Measurements from ENCODE around the gene DCTN2.

The DCTN2 gene

GRCh38 chr12:57530396-57531142 is 16.4 kb downstream of the DCTN2 start:
- no peak for DNase-seq (ENCODE audit: low read depth)
- H3K4me3 ChIP-seq (ENCODE audit: low read length), result no peak overlapping the region
- no peak for TF ChIP-seq CTCF (conservative IDR thresholded peaks at IDR 0.05; ENCODE audit: low read length)

- no peak for DNase-seq (ENCODE audit: low read depth)
- no peak for TF ChIP-seq CTCF (conservative IDR thresholded peaks at IDR 0.05; ENCODE audit: low read length)
- no peak overlapping the region for H3K4me3 ChIP-seq (ENCODE audit: low read length)
These were observed 17.2 kb downstream of the DCTN2 start for GRCh38 chr12:57529831-57530230.

GRCh38 chr12:57528831-57529555 is 18.0 kb downstream of the DCTN2 start:
- no peak for TF ChIP-seq CTCF (conservative IDR thresholded peaks at IDR 0.05; ENCODE audit: low read length)
- no peak for DNase-seq (ENCODE audit: low read depth)
- no peak overlapping the region for H3K4me3 ChIP-seq (ENCODE audit: low read length)

- no peak for DNase-seq (ENCODE audit: low read depth)
- TF ChIP-seq CTCF (conservative IDR thresholded peaks at IDR 0.05; ENCODE audit: low read length), result no peak
- H3K4me3 ChIP-seq (ENCODE audit: low read length), result no peak overlapping the region
These were observed 18.8 kb downstream of the DCTN2 start for GRCh38 chr12:57528176-57528575.

- TF ChIP-seq CTCF (conservative IDR thresholded peaks at IDR 0.05; ENCODE audit: low read length), result no peak
These were observed 19.8 kb downstream of the DCTN2 start for GRCh38 chr12:57527184-57527583.

GRCh38 chr12:57526477-57527126 is 20.4 kb downstream of the DCTN2 start:
- no peak for TF ChIP-seq CTCF (conservative IDR thresholded peaks at IDR 0.05; ENCODE audit: low read length)
- DNase-seq (ENCODE audit: low read depth), result no peak
- H3K4me3 ChIP-seq (ENCODE audit: low read length), result no peak overlapping the region

More at GRCh38 chr12:57527184-57527583, 19.8 kb downstream of the DCTN2 start:
- no peak for DNase-seq (ENCODE audit: low read depth)
- no peak overlapping the region for H3K4me3 ChIP-seq (ENCODE audit: low read length)

All from AG10803 (cell line).